Measurements from ENCODE around the gene DCBLD1.
A peak's percentile ranks its signal among the peaks of the same experiment; 100 is the strongest.
"Not testable (repeated sequence)": the region's sequence is repeated elsewhere in the genome, so short reads cannot be mapped to it uniquely, and the experiment has no call there.

The DCBLD1 gene
- 4.3 to 5.9 (median 5.6) reads per million in 3 donors for total RNA-seq

DNA sequence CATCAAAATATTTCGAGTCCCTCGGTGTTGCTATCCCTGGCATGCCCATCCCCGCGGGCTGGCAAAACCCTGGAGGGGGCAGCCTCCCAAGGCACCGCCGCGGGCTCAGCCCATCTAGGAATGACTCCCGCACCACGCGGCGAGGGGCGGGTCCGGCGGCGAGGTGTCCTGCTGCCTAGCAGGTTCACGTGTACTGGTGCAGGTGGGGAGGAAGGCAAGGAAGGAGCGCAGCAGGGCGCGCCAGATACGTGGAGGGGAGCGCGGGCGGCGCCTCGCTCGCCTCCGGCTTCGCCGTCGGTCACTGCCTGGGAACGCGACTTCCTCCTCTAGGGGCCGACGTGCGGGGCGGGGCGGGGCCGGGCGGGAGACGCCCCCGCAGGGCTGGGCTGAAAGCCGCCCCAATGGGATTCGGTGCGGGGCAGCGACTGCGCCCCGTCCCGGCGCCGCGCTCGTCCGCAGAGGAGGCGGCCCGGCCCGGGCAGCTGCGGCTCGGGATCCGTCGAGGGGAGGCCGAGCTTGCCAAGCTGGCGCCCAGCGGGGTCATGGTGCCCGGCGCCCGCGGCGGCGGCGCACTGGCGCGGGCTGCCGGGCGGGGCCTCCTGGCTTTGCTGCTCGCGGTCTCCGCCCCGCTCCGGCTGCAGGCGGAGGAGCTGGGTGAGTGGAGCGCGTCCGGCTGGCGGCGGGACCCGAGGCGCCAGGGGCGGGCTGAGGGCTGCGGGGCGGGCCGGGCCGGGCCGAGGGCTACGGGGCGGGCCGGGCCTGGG lies at the start of gene DCBLD1:
Gene DCBLD1 (plus strand): TSS at position 435 of the 764 bp plus-strand sequence. CDS start 108 bp downstream, at position 543.
- DNase-seq: peak; percentile 50 to 56 (median 52)
- H3K4me3 ChIP-seq (ENCODE audit: insufficient read depth, low read depth, low read length, poor library complexity, severe bottlenecking): peak within 1 kb of the TSS; percentile 65
- peaks cover 9% of the 10 kb centered on the region for H3K4me1 ChIP-seq (ENCODE audit: control insufficient read depth, insufficient read depth, low read length, poor library complexity, severe bottlenecking)
- peaks cover 4% of the 10 kb centered on the region for H3K27me3 ChIP-seq (replicated peaks; ENCODE audit: control insufficient read depth, insufficient read depth, low read length, poor library complexity, severe bottlenecking)
- H3K36me3 ChIP-seq (ENCODE audit: control insufficient read depth, insufficient read depth, low read length): no peaks in the 10 kb centered on the region
- H3K9me3 ChIP-seq (ENCODE audit: control insufficient read depth, low read length): no peaks in the 10 kb centered on the region
- no peak within 1 kb of the TSS for H3K27ac ChIP-seq (ENCODE audit: insufficient read depth, low read length, poor library complexity, severe bottlenecking)

DNA sequence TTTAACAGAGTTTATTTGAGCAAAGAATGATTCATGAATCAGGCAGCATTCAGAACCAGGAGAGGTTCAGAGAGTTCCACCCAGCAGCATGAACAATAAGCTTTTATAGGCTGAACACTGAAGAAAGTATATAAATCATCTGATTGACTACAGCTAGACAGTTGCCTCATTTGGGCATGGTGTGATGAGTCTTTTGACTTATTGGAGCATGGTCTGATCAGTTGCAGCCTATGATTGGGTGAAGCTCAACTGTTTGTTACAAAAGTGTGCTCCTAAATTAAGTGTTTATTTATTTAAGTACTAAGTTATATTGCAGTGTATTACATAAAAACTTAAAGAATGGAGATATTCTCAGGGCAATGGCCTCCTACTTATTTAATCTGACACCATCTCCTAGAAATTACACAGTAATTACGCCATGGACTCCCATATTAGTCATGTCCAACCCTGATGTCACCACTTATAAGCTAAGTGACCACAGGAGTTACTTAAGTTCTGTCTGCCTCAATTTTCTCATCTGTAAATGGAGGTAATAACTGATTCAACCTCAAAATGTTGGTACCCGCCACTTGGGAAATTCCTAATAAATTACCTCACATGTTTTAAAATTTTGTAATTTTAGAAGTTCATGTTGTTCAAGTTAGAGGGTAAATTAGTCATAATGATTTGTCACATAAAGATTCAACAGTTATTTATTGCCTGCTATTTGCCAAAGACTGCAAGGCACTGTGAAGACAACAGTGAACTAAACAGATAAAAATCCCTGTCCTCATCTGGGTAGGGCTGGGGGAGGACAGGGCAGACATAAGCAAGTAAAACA lies 41.6 kb upstream of the DCBLD1 start:
- Histone ChIP-seq H3K4me3 (ENCODE audit: insufficient read depth, low read depth, low read length, poor library complexity, severe bottlenecking) (no peak overlapping the region), H3K36me3 (ENCODE audit: control insufficient read depth, insufficient read depth, low read length) (no peaks in the 10 kb centered on the region), H3K9me3 (ENCODE audit: control insufficient read depth, low read length) (no peaks in the 10 kb centered on the region), H3K27me3 (replicated peaks; ENCODE audit: control insufficient read depth, insufficient read depth, low read length, poor library complexity, severe bottlenecking) (peaks cover 1% of the 10 kb centered on the region), H3K27ac (ENCODE audit: insufficient read depth, low read length, poor library complexity, severe bottlenecking) (no peak overlapping the region), H3K4me1 (ENCODE audit: control insufficient read depth, insufficient read depth, low read length, poor library complexity, severe bottlenecking) (no peaks in the 10 kb centered on the region)
- no peak for DNase-seq

- Histone ChIP-seq H3K27ac (ENCODE audit: insufficient read depth, low read length, poor library complexity, severe bottlenecking) (no peak overlapping the region), H3K27me3 (replicated peaks; ENCODE audit: control insufficient read depth, insufficient read depth, low read length, poor library complexity, severe bottlenecking) (no peaks in the 10 kb centered on the region), H3K9me3 (ENCODE audit: control insufficient read depth, low read length) (no peaks in the 10 kb centered on the region), H3K4me1 (ENCODE audit: control insufficient read depth, insufficient read depth, low read length, poor library complexity, severe bottlenecking) (no peaks in the 10 kb centered on the region), H3K4me3 (ENCODE audit: insufficient read depth, low read depth, low read length, poor library complexity, severe bottlenecking) (no peak overlapping the region), H3K36me3 (ENCODE audit: control insufficient read depth, insufficient read depth, low read length) (no peaks in the 10 kb centered on the region)
- no peak for DNase-seq
Observed at GRCh38 chr6:117441824-117442264, 40.6 kb upstream of the DCBLD1 start.

DNA sequence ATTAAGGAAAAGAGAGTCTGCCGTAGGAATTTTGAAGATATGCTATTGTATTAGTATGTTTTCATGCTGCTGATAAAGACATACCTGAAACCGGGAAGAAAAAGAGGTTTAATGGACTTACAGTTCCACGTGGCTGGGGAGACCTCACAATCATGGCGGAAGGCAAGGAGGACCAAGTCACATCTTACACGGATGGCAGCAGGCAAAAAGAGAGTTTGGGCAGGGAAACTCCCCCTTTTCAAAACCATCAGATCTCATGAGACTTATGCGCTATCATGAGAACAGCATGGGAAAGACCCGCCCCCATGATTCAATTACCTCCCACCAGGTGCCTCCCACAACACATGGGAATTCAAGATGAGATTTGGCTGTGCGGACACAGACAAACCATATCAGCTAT lies 40.2 kb upstream of the DCBLD1 start:
- not testable (repeated sequence) for H3K9me3 ChIP-seq (ENCODE audit: control insufficient read depth, low read length); H3K27ac ChIP-seq (ENCODE audit: insufficient read depth, low read length, poor library complexity, severe bottlenecking); H3K4me1 ChIP-seq (ENCODE audit: control insufficient read depth, insufficient read depth, low read length, poor library complexity, severe bottlenecking); H3K27me3 ChIP-seq (replicated peaks; ENCODE audit: control insufficient read depth, insufficient read depth, low read length, poor library complexity, severe bottlenecking); H3K4me3 ChIP-seq (ENCODE audit: insufficient read depth, low read depth, low read length, poor library complexity, severe bottlenecking); H3K36me3 ChIP-seq (ENCODE audit: control insufficient read depth, insufficient read depth, low read length); DNase-seq

DNA sequence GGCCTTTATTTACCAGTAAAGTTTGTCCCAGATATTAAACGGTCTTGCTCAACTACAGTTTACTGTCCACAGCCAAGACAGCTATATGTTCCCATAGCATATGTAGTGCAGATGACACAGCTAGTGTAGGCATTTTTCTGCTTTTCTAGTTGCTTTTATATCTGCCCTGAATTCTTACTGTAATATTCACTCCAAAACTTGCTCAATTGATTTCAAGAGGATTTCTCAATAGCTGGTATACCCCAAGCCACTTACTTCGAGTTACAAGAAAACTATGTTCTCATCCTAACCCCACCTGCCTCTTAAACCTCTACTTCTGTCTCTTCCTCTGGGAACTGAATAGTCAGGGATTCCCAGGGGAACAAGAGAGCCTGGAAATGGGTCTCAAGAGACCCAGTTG lies 37.9 kb upstream of the DCBLD1 start:
- DNase-seq: no peak
- no peak overlapping the region for H3K27ac ChIP-seq (ENCODE audit: insufficient read depth, low read length, poor library complexity, severe bottlenecking)
- H3K4me1 ChIP-seq (ENCODE audit: control insufficient read depth, insufficient read depth, low read length, poor library complexity, severe bottlenecking): no peaks in the 10 kb centered on the region

DNA sequence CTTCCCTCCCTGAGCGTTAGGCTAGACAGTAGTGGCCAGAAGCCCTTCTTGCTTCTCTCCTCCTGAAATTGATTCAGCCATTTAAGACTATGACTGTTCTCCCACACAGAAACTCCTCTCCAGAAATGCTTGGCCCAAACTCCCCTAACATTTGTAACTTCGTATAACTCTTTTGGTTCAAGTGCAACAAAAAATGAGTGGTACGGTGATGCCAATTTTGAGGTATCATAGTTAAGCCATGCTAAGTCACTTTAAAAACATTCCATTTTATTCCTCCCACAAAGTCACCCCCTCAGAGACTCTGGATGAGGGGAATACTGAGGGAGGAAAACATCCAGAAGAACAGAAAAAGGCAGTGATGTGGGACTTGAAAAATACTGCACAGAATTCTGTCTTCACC lies 35.6 kb upstream of the DCBLD1 start:
- Histone ChIP-seq H3K36me3 (ENCODE audit: control insufficient read depth, insufficient read depth, low read length) (no peaks in the 10 kb centered on the region), H3K27ac (ENCODE audit: insufficient read depth, low read length, poor library complexity, severe bottlenecking) (no peak overlapping the region), H3K4me1 (ENCODE audit: control insufficient read depth, insufficient read depth, low read length, poor library complexity, severe bottlenecking) (no peaks in the 10 kb centered on the region), H3K27me3 (replicated peaks; ENCODE audit: control insufficient read depth, insufficient read depth, low read length, poor library complexity, severe bottlenecking) (peaks cover 9% of the 10 kb centered on the region), H3K4me3 (ENCODE audit: insufficient read depth, low read depth, low read length, poor library complexity, severe bottlenecking) (no peak overlapping the region), H3K9me3 (ENCODE audit: control insufficient read depth, low read length) (no peaks in the 10 kb centered on the region)
- no peak for DNase-seq

More for the DNA sequence above, 37.9 kb upstream of the DCBLD1 start:
- no peak overlapping the region for H3K4me3 ChIP-seq (ENCODE audit: insufficient read depth, low read depth, low read length, poor library complexity, severe bottlenecking)
- H3K36me3 ChIP-seq (ENCODE audit: control insufficient read depth, insufficient read depth, low read length): no peaks in the 10 kb centered on the region
- H3K9me3 ChIP-seq (ENCODE audit: control insufficient read depth, low read length): no peaks in the 10 kb centered on the region
- H3K27me3 ChIP-seq (replicated peaks; ENCODE audit: control insufficient read depth, insufficient read depth, low read length, poor library complexity, severe bottlenecking): peaks cover 5% of the 10 kb centered on the region

DNA sequence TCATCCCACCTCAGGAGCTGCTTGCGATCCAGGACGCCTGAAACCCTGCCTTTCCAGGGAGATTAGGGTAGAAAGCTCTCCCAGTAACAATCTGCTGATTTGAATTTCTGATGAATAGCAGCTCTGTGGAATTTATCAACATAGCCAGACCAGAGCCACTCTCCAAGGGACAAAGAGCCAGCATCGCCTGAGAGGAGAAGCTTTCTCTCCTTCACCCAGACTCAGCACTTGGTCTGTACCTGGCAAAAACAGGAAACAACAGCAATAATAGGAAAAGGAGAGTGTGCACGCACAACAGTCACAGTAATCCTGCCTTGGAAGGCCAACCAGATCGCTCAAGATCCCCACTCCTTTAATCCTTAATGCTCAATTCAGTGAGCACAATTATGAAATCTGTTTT lies 34.5 kb upstream of the DCBLD1 start:
- H3K27me3 ChIP-seq (replicated peaks; ENCODE audit: control insufficient read depth, insufficient read depth, low read length, poor library complexity, severe bottlenecking): peaks cover 9% of the 10 kb centered on the region
- no peaks in the 10 kb centered on the region for H3K4me1 ChIP-seq (ENCODE audit: control insufficient read depth, insufficient read depth, low read length, poor library complexity, severe bottlenecking)
- no peak overlapping the region for H3K4me3 ChIP-seq (ENCODE audit: insufficient read depth, low read depth, low read length, poor library complexity, severe bottlenecking)
- H3K36me3 ChIP-seq (ENCODE audit: control insufficient read depth, insufficient read depth, low read length): no peaks in the 10 kb centered on the region
- no peak for DNase-seq
- H3K27ac ChIP-seq (ENCODE audit: insufficient read depth, low read length, poor library complexity, severe bottlenecking): no peak overlapping the region
- no peaks in the 10 kb centered on the region for H3K9me3 ChIP-seq (ENCODE audit: control insufficient read depth, low read length)

DNA sequence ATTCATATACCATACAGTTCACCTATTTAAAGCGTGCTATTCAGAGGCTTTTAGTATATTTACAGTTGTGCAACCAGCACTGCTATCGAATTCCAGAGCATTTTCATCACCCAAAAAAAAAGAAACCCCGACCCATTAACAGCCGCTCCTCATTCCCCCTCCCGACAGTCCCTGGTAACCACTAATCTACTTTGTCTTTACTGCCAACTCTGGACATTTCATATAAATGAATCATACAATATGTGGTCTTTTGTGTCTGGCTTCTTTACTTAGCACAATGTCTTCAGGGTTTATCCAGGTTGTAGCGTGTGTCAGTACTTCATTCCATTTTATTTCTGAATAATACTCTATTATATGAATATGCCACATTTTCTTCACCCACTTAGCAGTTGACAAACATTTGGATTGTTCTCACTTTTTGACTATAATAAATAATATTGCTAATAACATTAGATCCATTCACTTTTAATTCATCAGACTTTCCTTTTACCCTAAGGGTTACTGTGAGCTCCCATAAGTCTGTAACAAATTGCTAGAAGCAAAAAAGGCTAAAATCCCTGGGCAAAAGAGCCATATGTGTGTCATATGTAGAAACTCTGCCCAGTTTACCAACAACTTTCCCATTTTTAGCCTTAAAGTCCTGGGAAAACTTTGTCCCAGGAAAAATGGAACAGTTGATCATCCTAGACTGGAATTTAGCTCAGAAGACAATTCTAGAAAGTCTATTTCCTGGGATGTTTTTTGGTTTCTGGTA lies 33.6 kb upstream of the DCBLD1 start:
- Histone ChIP-seq H3K4me1 (ENCODE audit: control insufficient read depth, insufficient read depth, low read length, poor library complexity, severe bottlenecking) (no peaks in the 10 kb centered on the region), H3K36me3 (ENCODE audit: control insufficient read depth, insufficient read depth, low read length) (no peaks in the 10 kb centered on the region), H3K27me3 (replicated peaks; ENCODE audit: control insufficient read depth, insufficient read depth, low read length, poor library complexity, severe bottlenecking) (peaks cover 9% of the 10 kb centered on the region), H3K27ac (ENCODE audit: insufficient read depth, low read length, poor library complexity, severe bottlenecking) (no peak overlapping the region), H3K4me3 (ENCODE audit: insufficient read depth, low read depth, low read length, poor library complexity, severe bottlenecking) (no peak overlapping the region), H3K9me3 (ENCODE audit: control insufficient read depth, low read length) (no peaks in the 10 kb centered on the region)
- no peak for DNase-seq

DNA sequence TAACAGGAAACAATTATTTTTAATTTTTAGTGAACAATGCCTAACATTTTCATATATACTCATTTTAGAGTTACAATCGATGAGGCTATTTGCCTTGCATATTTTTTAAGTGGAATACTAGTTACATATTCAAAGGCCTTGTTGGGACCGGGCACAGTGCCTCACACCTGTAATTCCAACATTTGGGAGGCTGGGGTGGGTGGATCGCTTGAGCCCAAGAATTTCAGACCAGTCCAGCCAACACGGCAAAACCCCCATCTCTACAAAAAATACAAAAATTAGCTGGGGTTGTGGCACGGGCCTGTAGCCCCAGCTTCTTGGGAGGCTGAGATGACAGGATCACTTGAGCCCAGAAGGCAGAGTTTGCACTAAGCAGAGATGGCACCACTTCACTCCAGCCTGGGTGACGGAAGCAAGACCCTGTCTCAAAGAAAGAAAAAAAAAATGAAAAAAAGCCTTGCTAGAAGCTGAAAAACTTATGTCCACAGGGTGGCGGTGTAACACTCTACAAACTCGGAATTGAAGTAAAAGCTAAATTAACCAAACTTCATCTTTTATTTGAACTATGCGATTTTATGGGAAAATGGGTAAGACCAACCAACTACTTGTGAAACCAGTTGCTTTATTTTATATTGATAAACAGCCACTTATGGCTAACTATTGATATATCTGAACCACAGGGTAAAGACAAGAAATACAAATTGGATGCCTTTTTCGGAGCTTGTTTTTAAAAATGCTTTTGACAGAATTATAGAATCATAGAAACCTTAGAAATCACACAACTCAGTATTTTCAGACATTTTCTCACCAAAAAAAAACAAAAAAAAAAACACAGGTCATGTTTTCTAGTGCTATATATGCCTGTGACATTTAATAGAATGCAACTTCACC lies 32.7 kb upstream of the DCBLD1 start:
- H3K9me3 ChIP-seq (ENCODE audit: control insufficient read depth, low read length): no peaks in the 10 kb centered on the region
- peak; percentile 8 to 46 (median 11) for DNase-seq
- peaks cover 9% of the 10 kb centered on the region for H3K27me3 ChIP-seq (replicated peaks; ENCODE audit: control insufficient read depth, insufficient read depth, low read length, poor library complexity, severe bottlenecking)
- H3K4me1 ChIP-seq (ENCODE audit: control insufficient read depth, insufficient read depth, low read length, poor library complexity, severe bottlenecking): no peaks in the 10 kb centered on the region
- no peak overlapping the region for H3K27ac ChIP-seq (ENCODE audit: insufficient read depth, low read length, poor library complexity, severe bottlenecking)
- no peak overlapping the region for H3K4me3 ChIP-seq (ENCODE audit: insufficient read depth, low read depth, low read length, poor library complexity, severe bottlenecking)
- H3K36me3 ChIP-seq (ENCODE audit: control insufficient read depth, insufficient read depth, low read length): no peaks in the 10 kb centered on the region
